Measurements from ENCODE around the gene ATG3. TPM values are rescaled to one million over a fixed set of nuclear protein-coding genes. Genes with fewer than 3 reads are reported as not detected.
A peak's percentile ranks its signal among the peaks of the same experiment; 100 is the strongest.

The ATG3 gene
- total RNA-seq, 1 donor from 2014 or later = 33.6 TPM

GRCh38 chr3:112560307-112560706, 1.5 kb downstream of the ATG3 start:
- peaks cover 15% of the 10 kb centered on the region for H3K4me1 Mint-ChIP-seq (ENCODE audit: low read depth, unreplicated experiment)
- H3K4me3 Mint-ChIP-seq (ENCODE audit: unreplicated experiment) = peak overlapping the region; percentile 97
- TF ChIP-seq, protein P1, sequence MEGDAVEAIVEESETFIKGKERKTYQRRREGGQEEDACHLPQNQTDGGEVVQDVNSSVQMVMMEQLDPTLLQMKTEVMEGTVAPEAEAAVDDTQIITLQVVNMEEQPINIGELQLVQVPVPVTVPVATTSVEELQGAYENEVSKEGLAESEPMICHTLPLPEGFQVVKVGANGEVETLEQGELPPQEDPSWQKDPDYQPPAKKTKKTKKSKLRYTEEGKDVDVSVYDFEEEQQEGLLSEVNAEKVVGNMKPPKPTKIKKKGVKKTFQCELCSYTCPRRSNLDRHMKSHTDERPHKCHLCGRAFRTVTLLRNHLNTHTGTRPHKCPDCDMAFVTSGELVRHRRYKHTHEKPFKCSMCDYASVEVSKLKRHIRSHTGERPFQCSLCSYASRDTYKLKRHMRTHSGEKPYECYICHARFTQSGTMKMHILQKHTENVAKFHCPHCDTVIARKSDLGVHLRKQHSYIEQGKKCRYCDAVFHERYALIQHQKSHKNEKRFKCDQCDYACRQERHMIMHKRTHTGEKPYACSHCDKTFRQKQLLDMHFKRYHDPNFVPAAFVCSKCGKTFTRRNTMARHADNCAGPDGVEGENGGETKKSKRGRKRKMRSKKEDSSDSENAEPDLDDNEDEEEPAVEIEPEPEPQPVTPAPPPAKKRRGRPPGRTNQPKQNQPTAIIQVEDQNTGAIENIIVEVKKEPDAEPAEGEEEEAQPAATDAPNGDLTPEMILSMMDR (IDR thresholded peaks at IDR 0.05; ENCODE audit: partially characterized antibody, unreplicated experiment) = no peak
- H3K27me3 Mint-ChIP-seq (ENCODE audit: unreplicated experiment) = peaks cover 4% of the 10 kb centered on the region
- H3K27ac Mint-ChIP-seq (ENCODE audit: unreplicated experiment) = peak overlapping the region; percentile 91
- H3K36me3 Mint-ChIP-seq (ENCODE audit: unreplicated experiment) = no peaks in the 10 kb centered on the region
- H3K9me3 Mint-ChIP-seq (ENCODE audit: unreplicated experiment) = peaks cover 8% of the 10 kb centered on the region
- no peak for DNase-seq

DNA sequence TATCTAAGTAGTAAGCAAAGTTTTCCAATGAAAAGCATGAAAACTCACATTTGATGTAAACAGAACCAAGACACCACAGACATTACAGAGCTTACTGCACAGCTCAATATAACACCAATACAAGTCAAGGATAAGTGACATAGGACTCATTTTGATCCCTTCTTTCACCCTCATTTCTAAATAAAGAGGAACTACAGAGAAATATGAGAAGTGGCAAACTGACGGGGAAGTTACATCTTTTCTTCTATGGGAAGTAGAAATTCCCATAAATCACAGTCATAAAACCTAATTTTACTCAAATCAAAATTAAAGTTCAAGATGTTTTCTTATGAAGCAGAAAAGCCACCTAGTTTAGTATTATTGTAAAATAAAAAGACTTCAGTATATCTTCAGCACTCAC, 3.8 kb downstream of the ATG3 start:
- H3K27ac Mint-ChIP-seq (ENCODE audit: unreplicated experiment) = no peak overlapping the region
- H3K36me3 Mint-ChIP-seq (ENCODE audit: unreplicated experiment) = no peaks in the 10 kb centered on the region
- TF ChIP-seq, protein P1 (IDR thresholded peaks at IDR 0.05; ENCODE audit: partially characterized antibody, unreplicated experiment) = no peak
- no peak for DNase-seq
- H3K4me3 Mint-ChIP-seq (ENCODE audit: unreplicated experiment) = no peak overlapping the region
- peaks cover 4% of the 10 kb centered on the region for H3K27me3 Mint-ChIP-seq (ENCODE audit: unreplicated experiment)
- peaks cover 12% of the 10 kb centered on the region for H3K4me1 Mint-ChIP-seq (ENCODE audit: low read depth, unreplicated experiment)
- peaks cover 8% of the 10 kb centered on the region for H3K9me3 Mint-ChIP-seq (ENCODE audit: unreplicated experiment)

DNA sequence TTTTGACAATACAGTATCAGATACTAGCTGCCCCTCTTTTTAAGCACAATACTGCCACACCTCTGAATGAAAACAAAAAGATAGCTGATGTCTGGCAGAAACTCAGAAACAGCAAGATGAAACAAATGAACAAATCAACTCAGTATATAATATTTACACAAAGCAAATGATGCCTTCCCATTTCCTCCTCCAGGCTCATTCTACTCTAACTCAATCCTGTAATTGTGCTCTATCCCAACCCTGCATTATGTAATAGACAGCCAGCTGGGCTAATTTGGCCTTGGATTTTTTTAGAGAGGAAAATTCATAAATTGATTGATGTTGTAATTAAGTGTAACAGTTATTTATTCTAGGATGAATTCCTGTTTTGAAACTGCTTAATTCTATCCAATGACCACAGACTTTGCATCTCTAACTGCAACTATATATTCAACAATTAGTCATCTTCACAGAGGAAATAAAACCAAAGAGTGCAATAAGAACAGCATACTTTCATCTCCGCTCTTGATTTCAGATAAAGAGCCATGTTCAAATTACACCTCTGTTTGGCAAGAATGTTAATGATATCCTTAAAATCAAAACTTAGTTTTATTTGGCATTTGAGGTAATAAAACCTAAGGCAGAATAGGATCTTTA, 6.1 kb downstream of the ATG3 start:
- H3K27ac Mint-ChIP-seq (ENCODE audit: unreplicated experiment) = no peak overlapping the region
- no peaks in the 10 kb centered on the region for H3K9me3 Mint-ChIP-seq (ENCODE audit: unreplicated experiment)
- no peaks in the 10 kb centered on the region for H3K36me3 Mint-ChIP-seq (ENCODE audit: unreplicated experiment)
- TF ChIP-seq, protein P1 (IDR thresholded peaks at IDR 0.05; ENCODE audit: partially characterized antibody, unreplicated experiment) = no peak
- peaks cover 12% of the 10 kb centered on the region for H3K4me1 Mint-ChIP-seq (ENCODE audit: low read depth, unreplicated experiment)
- peaks cover 2% of the 10 kb centered on the region for H3K27me3 Mint-ChIP-seq (ENCODE audit: unreplicated experiment)
- DNase-seq = no peak
- no peak overlapping the region for H3K4me3 Mint-ChIP-seq (ENCODE audit: unreplicated experiment)

DNA sequence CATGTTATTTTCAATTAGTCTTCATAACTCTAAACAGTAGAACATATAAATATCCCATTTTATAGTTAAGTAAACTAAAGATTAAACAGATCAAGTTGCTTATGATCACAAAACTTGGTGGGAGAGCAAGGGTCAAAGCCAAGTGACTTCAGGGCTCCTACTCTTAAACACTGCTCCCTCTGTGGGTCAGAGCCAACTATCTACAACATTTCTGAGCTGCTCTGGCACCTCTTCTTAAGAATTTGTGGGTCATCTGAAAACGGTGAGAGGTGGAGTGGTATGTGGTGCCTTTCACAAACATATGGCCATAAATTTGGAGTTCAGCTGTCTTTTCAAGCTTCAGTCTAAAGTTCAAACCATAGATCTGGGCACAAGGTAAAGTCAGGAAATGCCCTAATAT, 10.9 kb downstream of the ATG3 start:
- H3K9me3 Mint-ChIP-seq (ENCODE audit: unreplicated experiment) = no peaks in the 10 kb centered on the region
- no peaks in the 10 kb centered on the region for H3K4me1 Mint-ChIP-seq (ENCODE audit: low read depth, unreplicated experiment)
- TF ChIP-seq, protein P1 (IDR thresholded peaks at IDR 0.05; ENCODE audit: partially characterized antibody, unreplicated experiment) = no peak
- no peak for DNase-seq
- no peaks in the 10 kb centered on the region for H3K36me3 Mint-ChIP-seq (ENCODE audit: unreplicated experiment)
- peaks cover 2% of the 10 kb centered on the region for H3K27me3 Mint-ChIP-seq (ENCODE audit: unreplicated experiment)
- no peak overlapping the region for H3K4me3 Mint-ChIP-seq (ENCODE audit: unreplicated experiment)
- H3K27ac Mint-ChIP-seq (ENCODE audit: unreplicated experiment) = no peak overlapping the region

GRCh38 chr3:112546216-112546759, 15.5 kb downstream of the ATG3 start:
- H3K4me3 Mint-ChIP-seq (ENCODE audit: unreplicated experiment) = no peak overlapping the region
- H3K27me3 Mint-ChIP-seq (ENCODE audit: unreplicated experiment) = no peaks in the 10 kb centered on the region
- no peaks in the 10 kb centered on the region for H3K9me3 Mint-ChIP-seq (ENCODE audit: unreplicated experiment)
- H3K36me3 Mint-ChIP-seq (ENCODE audit: unreplicated experiment) = no peaks in the 10 kb centered on the region
- no peaks in the 10 kb centered on the region for H3K4me1 Mint-ChIP-seq (ENCODE audit: low read depth, unreplicated experiment)
- no peak overlapping the region for H3K27ac Mint-ChIP-seq (ENCODE audit: unreplicated experiment)
- TF ChIP-seq, protein P1 (IDR thresholded peaks at IDR 0.05; ENCODE audit: partially characterized antibody, unreplicated experiment) = no peak
- DNase-seq = no peak
